ENCODE measurements around the gene RANBP17.
A peak's percentile ranks its signal among the peaks of the same experiment; 100 is the strongest.
"Not testable (repeated sequence)": the region's sequence is repeated elsewhere in the genome, so short reads cannot be mapped to it uniquely, and the experiment has no call there.

The RANBP17 gene

DNA sequence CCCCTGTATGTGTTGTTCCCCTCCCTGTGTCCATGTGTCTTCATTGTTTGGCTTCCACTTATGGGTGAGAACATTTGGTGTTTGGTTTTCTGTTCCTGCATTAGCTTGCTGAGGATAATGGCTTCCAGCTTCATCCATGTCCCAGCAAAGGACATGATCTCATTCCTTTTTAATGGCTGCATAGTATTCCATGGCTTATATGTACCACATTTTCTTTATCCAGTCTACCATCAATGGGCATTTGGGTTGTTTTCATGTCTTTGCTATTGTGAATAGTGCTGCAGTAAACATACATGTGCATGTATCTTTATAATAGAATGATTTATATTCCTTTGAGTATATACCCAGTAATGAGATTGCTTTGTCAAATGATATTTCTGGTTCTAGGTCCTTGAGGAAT, 8.6 kb downstream of the RANBP17 start:
- DNase-seq = not testable (repeated sequence)

DNA sequence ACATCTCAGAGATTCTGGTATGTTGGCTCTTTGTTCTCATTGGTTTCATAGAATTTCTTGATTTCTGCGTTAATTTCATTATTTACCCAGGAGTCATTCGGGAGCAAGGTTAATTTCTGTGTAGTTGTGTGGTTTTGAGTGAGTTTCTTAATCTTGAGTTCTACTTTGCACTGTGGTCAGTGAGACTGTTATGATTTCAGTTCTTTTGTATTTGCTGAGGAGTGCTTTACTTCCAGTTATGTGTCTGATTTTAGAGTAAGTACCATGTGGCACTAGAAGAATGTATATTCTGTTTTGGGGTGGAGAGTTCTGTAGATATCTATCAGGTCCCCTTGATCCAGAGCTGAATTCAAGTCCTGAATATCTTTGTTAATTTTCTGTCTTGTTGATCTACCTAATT, 12.2 kb downstream of the RANBP17 start:
- no peak for DNase-seq

DNA sequence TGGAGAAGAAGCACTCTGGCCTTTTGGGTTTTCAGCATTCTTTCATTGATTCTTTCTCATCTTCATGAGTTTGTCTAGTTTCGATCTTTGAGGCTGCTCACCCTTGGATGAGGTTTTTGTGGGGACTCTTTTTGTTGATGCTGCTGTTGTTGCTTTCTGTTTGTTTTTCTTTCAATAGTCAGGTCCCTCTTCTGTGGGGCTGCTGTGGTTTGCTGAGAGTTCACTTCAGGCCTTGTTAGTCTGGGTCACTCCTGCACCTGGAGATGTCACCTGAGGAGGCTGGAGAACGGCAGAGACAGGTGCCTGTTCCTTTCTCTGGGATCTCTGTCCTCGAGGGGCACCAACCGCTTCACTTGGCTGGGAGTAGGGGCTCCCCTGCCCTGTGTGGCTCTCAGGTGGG, 14.0 kb downstream of the RANBP17 start:
- DNase-seq = no peak

DNA sequence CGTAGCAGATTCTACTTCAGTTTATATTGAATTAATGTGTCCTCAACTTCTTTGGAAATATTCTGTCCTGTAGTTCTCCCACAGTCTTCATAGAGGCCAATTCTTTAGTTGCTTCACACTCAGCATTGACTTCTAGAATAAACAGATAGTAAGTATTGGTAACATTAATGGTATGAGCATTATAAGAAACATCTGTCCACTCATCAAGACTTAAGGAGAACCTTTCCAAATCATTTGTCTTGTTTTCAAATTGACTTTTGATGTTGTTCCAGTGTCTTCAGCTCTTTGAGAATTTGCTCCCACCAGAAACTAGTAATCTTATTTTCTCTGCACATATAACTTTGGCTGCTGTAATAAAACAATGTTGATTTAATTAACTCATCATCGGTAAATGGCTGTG, 18.3 kb downstream of the RANBP17 start:
- DNase-seq = no peak

DNA sequence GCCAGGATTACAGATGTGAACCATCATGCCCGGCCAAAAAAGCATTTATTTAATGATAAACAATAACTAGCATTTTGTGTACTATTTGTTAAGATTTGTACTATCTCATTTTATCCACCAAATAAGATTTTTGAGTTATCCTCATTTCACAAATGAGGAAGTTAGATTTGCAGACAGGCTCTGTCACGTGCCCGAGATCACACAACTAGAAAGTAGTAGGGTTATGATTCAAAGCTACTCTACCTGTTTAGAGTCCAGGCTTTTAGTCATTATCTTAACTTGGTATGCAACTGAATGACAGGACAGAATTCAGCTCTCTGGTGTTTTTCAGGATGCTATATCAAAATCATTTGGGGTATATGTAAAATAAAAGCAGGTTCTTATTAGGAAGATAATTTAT, 20.5 kb downstream of the RANBP17 start:
- no peak for DNase-seq

- DNase-seq = no peak
Observed at GRCh38 chr5:170885256-170885655, 23.4 kb downstream of the RANBP17 start.

DNA sequence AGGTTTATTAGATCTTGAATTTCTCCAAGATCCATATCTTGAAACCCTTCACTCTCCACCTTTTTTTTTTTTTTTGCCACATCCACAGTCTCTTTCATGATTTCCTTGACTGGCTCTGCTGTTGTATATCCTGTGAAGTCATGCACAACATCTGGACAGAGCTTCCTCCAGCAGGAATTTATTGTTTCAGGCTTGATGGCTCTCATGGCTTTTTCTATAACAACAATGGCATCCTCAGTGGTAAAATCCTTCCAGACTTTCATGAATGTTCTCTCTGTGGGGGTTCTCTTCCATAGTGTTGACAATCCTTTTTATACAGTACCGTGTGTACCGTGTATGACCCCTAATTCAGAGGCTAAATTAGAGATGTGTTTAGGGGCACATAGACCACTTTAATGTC, 24.0 kb downstream of the RANBP17 start:
- no peak for DNase-seq

DNA sequence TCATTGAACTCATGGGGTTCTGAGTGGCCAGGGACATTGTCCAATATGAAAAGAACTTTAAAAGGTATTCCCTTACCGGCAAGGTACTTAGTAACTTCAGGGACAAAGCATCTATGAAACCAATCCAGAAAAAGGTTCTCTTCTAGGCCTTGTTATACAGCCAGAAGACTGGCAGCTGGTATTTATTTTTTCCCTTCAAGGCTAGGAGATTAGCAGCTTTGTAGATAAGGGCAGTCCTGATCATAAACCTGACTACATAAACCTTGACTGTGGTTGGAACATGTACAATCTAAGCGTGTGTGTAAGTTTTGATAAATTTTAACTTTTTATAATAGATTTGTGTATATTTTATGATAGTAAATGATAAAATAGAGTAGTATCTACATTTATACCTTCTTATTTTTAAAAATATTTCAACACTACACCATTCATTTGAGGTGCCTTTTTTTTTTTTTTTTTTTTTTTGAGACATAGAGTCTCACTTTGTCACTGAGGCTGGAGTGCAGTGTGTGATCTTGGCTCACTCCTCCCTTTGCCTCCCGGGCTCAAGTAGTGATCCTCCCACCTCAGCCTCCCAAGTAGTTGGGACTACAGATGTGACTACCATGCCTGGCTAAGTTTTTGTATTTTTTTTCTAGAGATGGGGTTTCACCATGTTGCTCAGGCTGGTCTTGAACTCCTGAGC, 24.5 kb downstream of the RANBP17 start:
- DNase-seq = no peak

- DNase-seq = no peak
Observed at GRCh38 chr5:170892196-170892595, 30.4 kb downstream of the RANBP17 start.

- no peak for DNase-seq
Observed at GRCh38 chr5:170894665-170895064, 32.8 kb downstream of the RANBP17 start.

DNA sequence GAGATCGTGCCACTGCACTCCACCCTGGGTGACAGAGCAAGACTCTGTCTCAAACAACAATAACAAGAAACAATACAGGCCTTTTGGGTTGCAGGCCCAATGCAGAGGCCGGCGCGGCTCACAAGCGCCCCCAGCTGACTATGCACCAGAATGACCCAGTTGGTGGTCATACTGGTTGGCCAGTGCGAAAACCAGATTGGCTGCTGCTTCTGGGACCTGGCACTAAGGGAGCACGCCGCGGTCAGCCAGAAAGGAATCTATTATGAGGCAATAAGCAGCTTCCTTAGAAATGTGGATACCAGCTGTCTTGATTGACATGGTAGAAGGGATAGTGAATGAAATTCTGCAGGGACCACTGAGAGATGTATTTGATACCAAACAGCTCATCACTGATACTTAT, 35.0 kb downstream of the RANBP17 start:
- peak; percentile 8 for DNase-seq

DNA sequence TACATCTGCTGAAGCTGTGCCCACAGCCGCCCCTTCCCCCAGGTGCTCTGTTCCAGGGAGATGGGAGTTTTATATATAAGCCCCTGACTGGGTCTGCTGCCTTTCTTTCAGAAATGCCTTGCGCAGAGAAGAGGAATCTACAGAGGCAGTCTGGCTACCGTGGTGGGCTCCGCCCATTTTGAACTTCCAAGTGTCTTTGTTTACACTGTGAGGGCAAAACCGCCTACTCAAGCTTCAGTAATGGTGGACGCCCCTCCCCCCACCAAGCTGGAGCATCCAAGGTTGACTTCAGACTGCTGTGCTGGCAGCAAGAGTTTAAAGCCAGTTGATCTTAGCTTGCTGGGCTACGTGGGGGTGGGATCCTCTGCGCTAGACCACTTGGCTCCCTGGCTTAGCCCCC, 41.3 kb downstream of the RANBP17 start:
- DNase-seq = no peak

- no peak for DNase-seq
Observed at GRCh38 chr5:170907758-170908157, 45.9 kb downstream of the RANBP17 start.

DNA sequence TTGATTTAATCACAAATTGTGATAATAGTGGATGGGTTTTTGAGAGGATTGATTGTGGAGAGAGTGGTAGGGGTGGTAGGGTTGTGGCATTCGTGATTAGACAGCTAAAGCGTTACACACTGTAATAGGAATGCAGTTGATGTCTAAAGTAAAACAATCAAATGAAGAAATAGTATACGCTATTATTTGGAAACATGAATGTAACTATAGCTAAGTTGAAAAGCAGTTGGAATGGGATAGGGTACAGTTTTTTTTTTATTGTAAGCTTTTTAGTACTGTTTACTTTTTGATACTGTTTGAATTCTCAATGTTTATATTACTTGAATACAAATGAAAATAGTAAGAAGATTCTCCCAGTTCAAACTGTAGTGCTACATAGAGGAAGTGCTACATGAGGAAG, 51.8 kb downstream of the RANBP17 start:
- DNase-seq = no peak

DNA sequence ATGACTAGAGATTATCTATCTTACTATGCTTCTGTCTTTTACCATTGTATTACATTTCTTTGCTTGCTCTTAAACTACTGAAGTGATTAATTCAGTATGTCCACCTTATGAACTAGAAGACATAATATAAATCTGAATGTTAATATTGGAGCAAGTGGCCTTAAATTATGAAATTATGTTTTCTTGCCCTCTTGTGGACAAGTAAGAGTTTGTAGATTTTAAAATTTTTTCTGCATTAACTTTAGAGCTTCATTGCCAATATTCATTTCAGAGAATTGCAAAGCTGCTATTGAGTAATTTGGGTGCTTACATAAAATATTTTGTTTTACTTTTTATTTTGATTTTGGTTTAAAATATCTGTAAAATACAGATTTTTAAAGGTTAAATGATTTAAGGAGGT, 55.3 kb downstream of the RANBP17 start:
- no peak for DNase-seq

DNA sequence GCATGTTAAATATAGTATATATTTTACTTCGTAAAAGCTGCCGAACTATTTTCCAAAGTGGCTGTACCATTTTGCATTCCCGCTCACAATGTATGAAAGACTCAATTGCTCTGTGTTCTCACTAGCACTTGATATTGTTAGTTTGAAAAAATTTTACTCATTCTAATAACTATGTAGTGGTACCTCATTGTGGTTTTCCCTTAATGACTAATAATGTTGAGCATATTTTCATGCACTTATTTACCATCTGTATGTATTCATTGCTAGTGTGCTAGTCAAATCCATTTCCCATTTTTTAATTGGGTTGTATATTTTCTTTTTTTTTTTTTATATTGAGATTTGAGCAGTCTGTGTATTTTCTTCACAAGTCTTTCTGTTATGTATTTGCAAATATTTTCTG, 58.4 kb downstream of the RANBP17 start:
- no peak for DNase-seq

GRCh38 chr5:170922331-170922730, 60.5 kb downstream of the RANBP17 start:
- not testable (repeated sequence) for DNase-seq

DNA sequence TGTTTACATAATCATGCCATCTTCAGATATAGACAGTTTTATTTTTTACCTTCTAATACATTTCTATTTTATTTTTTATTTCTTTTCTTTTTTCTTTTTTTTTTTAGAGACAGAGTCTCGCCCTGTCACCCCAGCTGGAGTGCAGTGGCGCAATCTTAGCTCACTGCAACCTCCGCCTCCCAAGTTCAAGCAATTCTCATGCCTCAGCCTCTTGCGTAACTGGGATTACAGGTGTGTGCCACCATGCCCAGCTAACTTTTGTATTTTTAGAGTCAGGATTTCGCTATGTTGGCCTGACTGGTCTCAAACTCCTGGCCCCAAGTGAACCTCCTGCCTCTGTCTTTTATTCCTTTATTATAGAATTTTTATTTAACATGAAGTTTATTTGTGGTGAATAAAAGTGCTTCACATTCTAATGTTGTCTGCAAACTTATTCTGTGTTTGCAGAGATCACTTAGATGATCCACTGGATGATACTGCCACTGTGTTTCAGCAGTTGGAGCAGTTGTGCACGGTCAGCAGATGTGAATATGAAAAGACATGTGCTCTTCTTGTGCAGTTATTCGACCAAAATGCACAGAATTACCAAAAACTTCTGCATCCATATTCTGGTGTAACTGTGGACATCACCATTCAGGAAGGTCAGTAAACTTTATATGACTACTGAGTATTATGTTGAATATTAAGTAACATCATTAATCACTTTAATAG, 62.2 kb downstream of the RANBP17 start:
- DNase-seq = no peak

- DNase-seq = not testable (repeated sequence)
Observed at GRCh38 chr5:170935534-170936218, 73.9 kb downstream of the RANBP17 start.

- no peak for DNase-seq
Observed at GRCh38 chr5:170937072-170937471, 75.3 kb downstream of the RANBP17 start.

DNA sequence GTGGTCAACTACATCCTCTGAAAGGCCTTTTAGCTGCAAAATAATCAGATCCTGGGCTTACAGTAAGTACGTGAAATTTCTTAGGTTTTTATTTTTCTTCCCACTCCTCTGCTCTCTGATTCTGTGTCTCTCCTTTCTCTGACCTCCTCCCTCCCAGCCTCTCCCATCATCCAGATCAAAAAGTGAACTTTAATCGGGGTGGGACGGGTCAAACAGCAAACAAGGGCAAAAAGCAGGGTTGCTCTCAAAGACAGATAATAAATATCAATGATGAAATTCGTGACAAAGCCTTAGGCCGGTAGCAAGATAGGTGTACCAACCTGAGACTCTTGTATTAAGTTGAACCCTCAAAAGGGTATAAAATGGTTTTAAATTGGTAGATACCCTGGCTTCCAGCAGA, 76.1 kb downstream of the RANBP17 start:
- DNase-seq = no peak

GRCh38 chr5:170939178-170939577, 77.4 kb downstream of the RANBP17 start:
- no peak for DNase-seq

DNA sequence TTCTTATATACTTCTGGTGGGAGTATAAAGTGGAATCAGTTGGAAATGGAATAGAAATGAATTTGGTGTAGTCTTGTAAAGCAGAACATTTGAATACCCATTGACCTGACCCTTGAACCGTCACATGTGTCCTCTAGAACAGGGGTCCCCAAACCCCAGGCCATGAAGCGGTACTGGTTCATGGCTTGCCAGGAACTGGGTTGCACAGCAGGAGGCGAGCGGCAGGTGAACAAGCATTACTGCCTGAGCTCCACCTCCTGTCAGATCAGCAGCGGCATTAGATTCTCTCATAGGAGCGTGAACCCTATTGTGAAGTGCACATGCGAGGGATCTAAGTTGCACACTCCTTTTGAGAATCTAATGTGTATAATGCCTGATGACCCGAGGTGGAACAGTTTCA, 80.0 kb downstream of the RANBP17 start:
- DNase-seq = no peak

DNA sequence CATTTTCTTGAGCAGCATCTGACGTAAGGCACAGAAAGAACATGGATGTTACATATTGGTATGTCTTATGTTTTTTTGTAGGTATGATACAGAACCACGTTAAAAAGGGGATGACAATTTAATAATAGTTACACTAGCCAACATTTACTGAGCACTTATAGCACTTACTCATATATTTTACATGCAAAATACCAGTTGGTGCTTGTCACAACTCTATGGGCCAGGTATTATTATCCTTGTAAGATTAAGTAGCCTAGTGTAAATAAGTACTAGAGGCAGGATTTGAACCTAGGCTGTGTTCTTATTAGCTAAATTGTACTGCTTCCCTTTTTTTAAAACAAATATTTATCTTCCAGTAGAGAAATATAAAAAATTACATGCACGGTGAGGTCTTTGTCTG, 83.5 kb downstream of the RANBP17 start:
- DNase-seq = no peak

All from activated CD4-positive, alpha-beta T cell treated with anti-CD3 and anti-CD28 coated beads for 48 hours (primary cell).